H9 (cell line): Measurements from ENCODE around the gene TGM3. TPM values are rescaled to one million over a fixed set of nuclear protein-coding genes. Genes with fewer than 3 reads are reported as not detected.

Source experiments
- DNase-seq: peaks from one replicate; pipeline ENCODE4 v3.0.0-alpha.2; 2017
- H2AFZ ChIP-seq: one replicate; pipeline ENCODE4 v1.6.1; 2013; ENCODE audit warnings: mild to moderate bottlenecking, low read length, control low read depth, moderate library complexity
- H2AK5ac ChIP-seq: 2 replicates; pipeline ENCODE4 v1.6.1; 2013; ENCODE audit warnings: low read length, control low read depth, mixed read lengths; ENCODE audit not compliant: insufficient read length
- H2BK120ac ChIP-seq: one replicate; pipeline ENCODE4 v1.6.1; 2013; ENCODE audit warnings: low read depth, mild to moderate bottlenecking, low read length, control low read depth, inconsistent platforms; ENCODE audit not compliant: poor library complexity, severe bottlenecking
- H2BK12ac ChIP-seq: 2 replicates; pipeline ENCODE4 v1.6.1; 2013; ENCODE audit warnings: low read length, control low read depth, mixed read lengths, low read depth; ENCODE audit not compliant: insufficient read length
- H2BK15ac ChIP-seq: 2 replicates; pipeline ENCODE4 v1.6.1; 2013; ENCODE audit warnings: low read depth, low read length, control low read depth
- H2BK20ac ChIP-seq: one replicate; pipeline ENCODE4 v1.6.1; 2013; ENCODE audit warnings: low read depth, mild to moderate bottlenecking, low read length, control low read depth, inconsistent platforms; ENCODE audit not compliant: poor library complexity, severe bottlenecking
- H2BK5ac ChIP-seq: 2 replicates; pipeline ENCODE4 v1.6.1; 2013; ENCODE audit warnings: low read length, control low read depth, mixed read lengths; ENCODE audit not compliant: insufficient read length
- H3K14ac ChIP-seq: 2 replicates; pipeline ENCODE4 v1.6.1; 2013; ENCODE audit warnings: low read length, control low read depth; ENCODE audit not compliant: insufficient read depth
- H3K18ac ChIP-seq: 2 replicates; pipeline ENCODE4 v1.6.1; 2013; ENCODE audit warnings: low read depth, mild to moderate bottlenecking, mixed read lengths, low read length, control low read depth; ENCODE audit not compliant: insufficient read length
- H3K23ac ChIP-seq: 2 replicates; pipeline ENCODE4 v1.6.1; 2013; ENCODE audit warnings: low read length, control low read depth, mixed read lengths, low read depth; ENCODE audit not compliant: insufficient read length
- H3K23me2 ChIP-seq: 2 replicates; pipeline ENCODE4 v1.6.1; 2013; ENCODE audit warnings: low read depth, mild to moderate bottlenecking, mixed read lengths, low read length, control low read depth; ENCODE audit not compliant: insufficient read length, poor library complexity, severe bottlenecking
- H3K27ac ChIP-seq: 2 replicates; pipeline ENCODE4 v1.5.1; 2013; ENCODE audit warnings: low read length, control low read depth, mixed read lengths, low read depth; ENCODE audit not compliant: insufficient read length
- H3K27me3 ChIP-seq: 2 replicates; pipeline ENCODE4 v1.6.1; 2013; ENCODE audit warnings: low read length, control low read depth, inconsistent platforms; ENCODE audit not compliant: insufficient read depth
- H3K4ac ChIP-seq: 2 replicates; pipeline ENCODE4 v1.6.1; 2013; ENCODE audit warnings: low read depth, mild to moderate bottlenecking, control low read depth, inconsistent platforms, low read length, moderate library complexity
- H3K4me1 ChIP-seq: 2 replicates; pipeline ENCODE4 v1.6.1; 2013; ENCODE audit warnings: low read length, control low read depth, inconsistent platforms; ENCODE audit not compliant: insufficient read depth
- H3K4me2 ChIP-seq: 2 replicates; pipeline ENCODE4 v1.6.1; 2013; ENCODE audit warnings: low read length, control low read depth, mixed read lengths; ENCODE audit not compliant: insufficient read length, insufficient read depth
- H3K56ac ChIP-seq: 2 replicates; pipeline ENCODE4 v1.6.1; 2013; ENCODE audit warnings: low read depth, mild to moderate bottlenecking, mixed read lengths, low read length, control low read depth; ENCODE audit not compliant: insufficient read length
- H3K79me1 ChIP-seq: 2 replicates; pipeline ENCODE4 v1.6.1; 2013; ENCODE audit warnings: low read depth, mild to moderate bottlenecking, moderate library complexity, low read length, control low read depth, inconsistent platforms; ENCODE audit not compliant: insufficient read depth, poor library complexity, severe bottlenecking
- H3K79me2 ChIP-seq: 2 replicates; pipeline ENCODE4 v1.6.1; 2013; ENCODE audit warnings: low read length, control low read depth, inconsistent platforms; ENCODE audit not compliant: insufficient read depth
- H3K9ac ChIP-seq: 2 replicates; pipeline ENCODE4 v1.6.1; 2013; ENCODE audit warnings: low read length, control low read depth, mixed read lengths; ENCODE audit not compliant: insufficient read length; ENCODE audit errors: extremely low read depth
- H3K9me3 ChIP-seq: one replicate; pipeline ENCODE4 v1.6.1; 2013; ENCODE audit warnings: low read depth, low read length, inconsistent platforms; ENCODE audit not compliant: control insufficient read depth
- H3T11ph ChIP-seq: one replicate; pipeline ENCODE4 v1.6.1; 2013; ENCODE audit warnings: mild to moderate bottlenecking, low read length, control low read depth, inconsistent platforms
- H4K20me1 ChIP-seq: one replicate; pipeline ENCODE4 v1.6.1; 2013; ENCODE audit not compliant: control insufficient read depth, insufficient read length, insufficient read depth
- H4K5ac ChIP-seq: 2 replicates; pipeline ENCODE4 v1.6.1; 2013; ENCODE audit warnings: low read depth, mild to moderate bottlenecking, mixed read lengths, low read length, control low read depth; ENCODE audit not compliant: insufficient read length
- H4K8ac ChIP-seq: replicated peaks from 2 replicates; pipeline ENCODE4 v1.6.1; 2013; ENCODE audit warnings: low read length, control low read depth, mixed read lengths, low read depth; ENCODE audit not compliant: insufficient read length
- H4K91ac ChIP-seq: 2 replicates; pipeline ENCODE4 v1.6.1; 2013; ENCODE audit warnings: low read depth, mild to moderate bottlenecking, moderate library complexity, mixed read lengths, low read length, control low read depth; ENCODE audit not compliant: insufficient read length
- H3K27ac Mint-ChIP-seq, 3 experiments: 2 replicates in 2 of 3; 3 replicates in 1 of 3; pipeline ENCODE4 v1.8.0; 2020 to 2021; ENCODE audit warnings: mixed read lengths in 3 of 3, mild to moderate bottlenecking in 1 of 3, moderate library complexity in 1 of 3
- H3K27me3 Mint-ChIP-seq: 2 replicates; pipeline ENCODE4 v1.8.0; 2021; ENCODE audit warnings: low read depth, mild to moderate bottlenecking, moderate library complexity, mixed read lengths
- H3K36me3 Mint-ChIP-seq, 3 experiments: 2 replicates in 2 of 3; 3 replicates in 1 of 3; pipeline ENCODE4 v1.8.0; 2020 to 2021; ENCODE audit warnings: low read depth in 3 of 3, mixed read lengths in 3 of 3; ENCODE audit not compliant: insufficient read depth in 1 of 3
- H3K4me1 Mint-ChIP-seq, 2 experiments: 2 replicates each; pipeline ENCODE4 v1.8.0; 2020; ENCODE audit warnings: mixed read lengths in 2 of 2
- H3K4me3 Mint-ChIP-seq, 2 experiments: 2 replicates in 1 of 2; 3 replicates in 1 of 2; pipeline ENCODE4 v1.8.0; 2020 to 2021; ENCODE audit warnings: mild to moderate bottlenecking in 2 of 2, mixed read lengths in 2 of 2, moderate library complexity in 1 of 2
- H3K9me3 Mint-ChIP-seq, 2 experiments: 2 replicates in 1 of 2; 3 replicates in 1 of 2; pipeline ENCODE4 v1.8.0; 2020; ENCODE audit warnings: mild to moderate bottlenecking in 2 of 2, mixed read lengths in 2 of 2, moderate library complexity in 1 of 2
- CTCF ChIP-seq: fragments of 200-600 bp; sonication (generic); conservative IDR thresholded peaks from 3 replicates; pipeline ENCODE4 v1.8.0; 2021; ENCODE audit warnings: antibody characterized with exemption, mild to moderate bottlenecking
- WGBS: extraction: QIAGEN DNeasy Blood & Tissue Kit; methylation state at CpG from one replicate; pipeline ENCODE4 v1.1.7; 2013; ENCODE audit warnings: missing lambda C conversion rate, low lambda C conversion rate, mixed read lengths; ENCODE audit not compliant: insufficient read length; ENCODE audit errors: extremely low coverage; 5-methylcytosine and 5-hydroxymethylcytosine counted together
- total RNA-seq: library from RNA; stranded (reverse); gene quantifications from 2 replicates; pipeline ENCODE4 v1.2.1, GENCODE V29; 2021

TGM3 gene
- total RNA-seq, 1 experiment from 2014 or later, result not detected

GRCh38 chr20:2336471-2336870 lies 40.7 kb downstream of the TGM3 start:
- Histone ChIP-seq H3K23me2 (no peaks in the 10 kb centered on the region), H3K79me2 (no peaks in the 10 kb centered on the region), H2AK5ac (no peak overlapping the region), H3K9me3 (no peaks in the 10 kb centered on the region), H4K20me1 (no peaks in the 10 kb centered on the region), H2BK120ac (no peak overlapping the region), H3K14ac (no peak overlapping the region), H3K18ac (no peak overlapping the region), H3K23ac (no peak overlapping the region), H2AFZ (no peak overlapping the region), H3K4me1 (0 out of 2 replicates have a peak, but pooled peaks cover 2% of the 10 kb centered on the region), H4K91ac (no peak overlapping the region), H2BK15ac (no peak overlapping the region), H3K4ac (no peak overlapping the region), H3K4me2 (no peak overlapping the region), H3K9ac (no peak overlapping the region), H2BK12ac (no peak overlapping the region), H4K5ac (no peak overlapping the region), H2BK20ac (no peak overlapping the region), H3K56ac (no peak overlapping the region), H3K27me3 (no peaks in the 10 kb centered on the region), H3T11ph (no peak overlapping the region), H3K27ac (no peak overlapping the region), H2BK5ac (no peak overlapping the region), H4K8ac (no peak overlapping the region), H3K79me1 (no peaks in the 10 kb centered on the region)
- Mint-ChIP-seq H3K4me1 (no peaks in the 10 kb centered on the region; a peak in 1 of 4 replicates), H3K4me3 (no peak overlapping the region), H3K27ac (no peak overlapping the region), H3K9me3 (no peaks in the 10 kb centered on the region), H3K27me3 (peaks cover 5% of the 10 kb centered on the region), H3K36me3 (no peaks in the 10 kb centered on the region)
- no peak for TF ChIP-seq CTCF
- DNase-seq, result no peak
- WGBS, result no CpG with 5 or more reads among the region's 4 CpGs
